ENCODE results near the gene NT5C3A.

DNA sequence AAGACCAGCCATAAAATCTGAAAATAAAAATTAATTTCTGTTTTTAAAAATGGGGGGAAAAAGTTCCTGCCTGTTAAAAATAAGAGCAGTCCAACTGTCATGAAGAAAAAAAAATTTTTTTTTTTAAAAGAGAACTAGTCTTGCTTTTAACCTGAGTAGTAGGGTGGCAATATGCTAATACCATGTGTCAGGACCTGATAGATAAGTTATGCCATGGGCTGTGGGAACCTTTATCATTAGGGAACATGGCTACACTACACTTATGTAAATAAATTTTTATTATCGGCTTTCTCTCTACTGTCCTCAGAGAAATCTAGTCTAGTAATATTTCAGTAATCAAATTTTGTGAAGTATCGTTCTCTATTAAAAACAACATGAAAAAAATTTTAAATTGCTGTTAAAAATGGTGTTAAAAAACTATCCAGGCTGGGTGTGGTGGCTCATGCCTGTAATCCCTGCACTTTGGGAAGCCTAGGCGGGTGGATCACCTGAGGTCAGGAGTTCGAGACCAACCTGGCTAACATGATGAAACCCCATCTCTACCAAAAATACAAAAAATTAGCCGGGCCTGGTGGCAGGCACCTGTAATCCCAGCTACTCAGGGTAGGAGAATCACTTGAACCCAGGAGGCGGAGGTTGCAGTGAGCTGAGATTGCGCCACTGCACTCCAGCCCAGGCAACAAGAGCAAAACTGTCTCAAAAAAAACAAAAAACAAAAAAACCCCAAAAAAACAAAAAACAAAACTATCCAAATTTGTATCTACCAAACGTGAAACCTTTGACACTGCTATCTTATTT, 20.7 kb downstream of the NT5C3A start:
- TF ChIP-seq POLR2A (IDR thresholded peaks at IDR 0.05) (no peak), CTCF (IDR thresholded peaks at IDR 0.05) (no peak)
